OCI-LY3 (cell line): ENCODE data around the gene SMARCE1.

ENCODE experiments used
- CTCF ChIP-seq: fragments of 200-600, 300-600 bp; sonication (generic); IDR thresholded peaks from 2 replicates; pipeline ENCODE4 v1.5.1; 2014; ENCODE audit warnings: antibody characterized with exemption, low read length, low read depth
- EZH2phosphoT487 ChIP-seq: fragments of 200-600 bp; shearing (Covaris generic); IDR thresholded peaks from 2 replicates; pipeline ENCODE4 v1.6.1; 2018; ENCODE audit warnings: antibody characterized with exemption, mixed run types, low read depth

GRCh38 chr17:40579471-40579870 lies 68.1 kb downstream of the SMARCE1 start:
- TF ChIP-seq CTCF (no peak), EZH2phosphoT487 (no peak)
